Fibroblast of the aortic adventitia (primary cell): ENCODE data around the gene TRIM47. TPM values are rescaled to one million over a fixed set of nuclear protein-coding genes. Genes with fewer than 3 reads are reported as not detected.
A peak's percentile ranks its signal among the peaks of the same experiment; 100 is the strongest.

ENCODE experiments used
- DNase-seq: peaks from one replicate; pipeline ENCODE4 v3.0.0-alpha.2; 2010; ENCODE audit warnings: low read depth
- H3K4me3 ChIP-seq: 2 replicates; pipeline ENCODE4 v1.5.1; 2011; ENCODE audit warnings: low read depth, mild to moderate bottlenecking, control low read depth, low read length, moderate library complexity
- total RNA-seq: library from RNA; depleted of rRNA; stranded (reverse); fragments of >200 nt; gene quantifications from 2 replicates; pipeline ENCODE4 v1.2.3, GENCODE V29; 2012; ENCODE audit warnings: low replicate concordance
- TF ChIP-seq, protein P1 (sequence below): IDR thresholded peaks from 2 replicates; pipeline ENCODE4 v1.5.1; 2011; ENCODE audit warnings: mild to moderate bottlenecking, low read length, control low read depth, inconsistent platforms; ENCODE audit not compliant: insufficient read depth

Gene TRIM47
- total RNA-seq, 1 donor = 20.9 TPM

DNA sequence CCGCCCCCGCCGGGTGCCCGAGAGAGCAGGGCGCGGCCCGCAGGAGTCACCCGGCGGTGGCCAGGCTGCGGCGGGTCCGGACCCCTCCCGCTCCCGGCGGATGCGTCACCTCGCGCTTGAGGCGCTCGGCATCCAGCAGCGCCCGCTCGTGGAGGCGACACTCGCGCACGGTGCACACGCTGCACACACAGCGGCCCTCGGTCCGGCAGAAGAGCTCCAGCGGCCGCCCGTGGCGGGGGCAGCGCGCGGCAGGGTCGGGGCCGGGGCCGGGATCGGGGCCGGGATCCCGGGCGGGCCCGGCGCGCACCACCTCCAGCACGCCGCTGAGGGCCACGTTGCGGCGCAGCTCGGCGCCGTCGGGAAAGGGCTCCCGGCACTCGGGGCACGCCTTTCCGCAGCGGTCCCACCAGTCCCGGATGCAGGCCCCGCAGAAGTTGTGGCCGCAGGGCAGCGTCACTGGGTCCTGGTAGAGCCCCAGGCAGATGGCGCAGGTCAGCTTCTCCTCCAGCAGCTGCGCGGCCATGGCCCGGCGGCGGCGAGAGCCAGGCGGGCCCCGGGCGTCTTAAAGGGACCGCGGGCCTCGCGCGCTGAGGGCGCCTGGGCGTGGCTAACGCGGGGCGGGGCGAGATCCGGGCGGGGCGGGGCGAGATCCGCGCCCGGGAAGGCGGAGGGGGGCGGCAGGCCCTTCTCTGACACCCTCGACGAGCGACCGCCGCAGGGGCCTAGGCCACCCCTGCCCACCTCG, 18.2 kb upstream of the TRIM47 start, which contains the start of gene TRIM65:
Gene TRIM65 (minus strand): TSS at position 537 of the 745 bp plus-strand sequence. CDS start 14 bp downstream, at position 523.
- TF ChIP-seq, protein P1, sequence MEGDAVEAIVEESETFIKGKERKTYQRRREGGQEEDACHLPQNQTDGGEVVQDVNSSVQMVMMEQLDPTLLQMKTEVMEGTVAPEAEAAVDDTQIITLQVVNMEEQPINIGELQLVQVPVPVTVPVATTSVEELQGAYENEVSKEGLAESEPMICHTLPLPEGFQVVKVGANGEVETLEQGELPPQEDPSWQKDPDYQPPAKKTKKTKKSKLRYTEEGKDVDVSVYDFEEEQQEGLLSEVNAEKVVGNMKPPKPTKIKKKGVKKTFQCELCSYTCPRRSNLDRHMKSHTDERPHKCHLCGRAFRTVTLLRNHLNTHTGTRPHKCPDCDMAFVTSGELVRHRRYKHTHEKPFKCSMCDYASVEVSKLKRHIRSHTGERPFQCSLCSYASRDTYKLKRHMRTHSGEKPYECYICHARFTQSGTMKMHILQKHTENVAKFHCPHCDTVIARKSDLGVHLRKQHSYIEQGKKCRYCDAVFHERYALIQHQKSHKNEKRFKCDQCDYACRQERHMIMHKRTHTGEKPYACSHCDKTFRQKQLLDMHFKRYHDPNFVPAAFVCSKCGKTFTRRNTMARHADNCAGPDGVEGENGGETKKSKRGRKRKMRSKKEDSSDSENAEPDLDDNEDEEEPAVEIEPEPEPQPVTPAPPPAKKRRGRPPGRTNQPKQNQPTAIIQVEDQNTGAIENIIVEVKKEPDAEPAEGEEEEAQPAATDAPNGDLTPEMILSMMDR = peak; percentile 18
- DNase-seq = peak; percentile 66
- peak within 1 kb of the TSS; percentile 93 for H3K4me3 ChIP-seq

DNA sequence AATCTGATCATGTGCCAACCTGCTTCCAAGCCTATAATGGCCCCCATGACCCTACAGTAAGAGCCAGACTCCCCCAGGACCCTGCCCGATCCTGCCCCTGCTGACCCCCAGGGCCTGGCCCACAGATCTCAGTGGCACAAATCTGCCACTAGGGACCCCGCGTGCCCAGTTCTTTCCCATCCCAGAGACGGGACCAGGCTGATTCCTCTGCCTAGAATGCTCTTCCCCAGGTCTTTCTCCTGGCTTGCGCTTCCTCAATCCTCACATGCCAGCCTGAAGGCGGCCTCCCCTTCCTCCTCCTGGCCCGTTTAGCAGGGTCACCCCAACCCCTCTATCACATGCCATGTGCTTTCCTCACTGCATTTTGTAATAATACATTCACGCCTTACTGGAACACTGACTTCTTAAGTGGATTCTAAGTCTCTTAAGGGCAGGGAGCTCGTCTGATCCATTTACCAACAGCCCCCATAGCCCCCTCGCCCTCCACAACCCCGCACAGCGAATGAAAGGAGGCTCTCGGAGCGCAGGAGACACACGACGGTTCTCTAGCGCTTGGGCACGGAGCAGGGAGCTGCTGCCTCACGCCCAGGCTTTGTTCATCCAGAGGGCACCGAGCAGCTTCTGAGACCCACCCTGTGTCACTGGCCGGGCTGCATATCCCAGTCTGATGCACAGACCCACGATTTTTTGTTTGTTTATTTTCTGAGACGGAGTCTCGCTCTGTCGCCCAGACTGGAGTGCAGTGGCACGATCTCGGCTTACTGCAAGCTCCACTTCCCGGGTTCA, 17.2 kb upstream of the TRIM47 start:
- no peak for DNase-seq

DNA sequence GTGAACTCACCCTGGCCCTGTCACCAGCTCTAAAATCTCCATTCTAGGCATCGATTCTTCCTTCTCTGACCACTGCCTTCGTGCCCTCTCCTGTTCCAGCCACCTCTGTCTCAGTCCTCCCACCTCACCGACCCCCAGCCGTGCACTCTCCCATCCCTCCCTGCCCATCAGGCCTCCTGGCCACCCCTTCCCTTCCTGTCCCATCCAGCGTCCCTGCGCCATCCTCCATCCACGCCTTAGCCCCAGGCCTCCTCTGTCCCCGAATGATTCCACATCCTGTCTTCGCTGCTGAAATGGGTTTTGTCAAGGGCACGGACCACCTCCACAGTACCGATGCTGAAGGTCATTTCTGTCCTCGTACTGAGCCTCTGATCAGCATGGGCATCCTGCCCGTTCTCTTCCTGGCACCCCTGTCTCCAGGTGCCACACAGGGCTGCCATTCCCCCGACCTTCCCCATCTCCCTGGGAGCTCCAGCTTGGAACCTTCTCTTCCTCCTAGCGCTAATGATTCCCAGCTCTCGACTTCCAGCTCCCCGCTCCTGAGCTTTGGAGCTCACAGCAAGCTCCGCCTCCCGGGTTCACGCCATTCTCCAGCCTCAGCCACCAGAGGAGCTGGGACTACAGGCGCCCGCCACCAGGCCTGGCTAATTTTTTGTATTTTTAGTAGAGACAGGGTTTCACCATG, 15.8 kb upstream of the TRIM47 start:
- no peak overlapping the region for H3K4me3 ChIP-seq
- TF ChIP-seq, protein P1 = no peak
- DNase-seq = no peak

More for the DNA sequence above, 17.2 kb upstream of the TRIM47 start:
- H3K4me3 ChIP-seq = peak overlapping the region; percentile 93
- TF ChIP-seq, protein P1 = peak; percentile 51

DNA sequence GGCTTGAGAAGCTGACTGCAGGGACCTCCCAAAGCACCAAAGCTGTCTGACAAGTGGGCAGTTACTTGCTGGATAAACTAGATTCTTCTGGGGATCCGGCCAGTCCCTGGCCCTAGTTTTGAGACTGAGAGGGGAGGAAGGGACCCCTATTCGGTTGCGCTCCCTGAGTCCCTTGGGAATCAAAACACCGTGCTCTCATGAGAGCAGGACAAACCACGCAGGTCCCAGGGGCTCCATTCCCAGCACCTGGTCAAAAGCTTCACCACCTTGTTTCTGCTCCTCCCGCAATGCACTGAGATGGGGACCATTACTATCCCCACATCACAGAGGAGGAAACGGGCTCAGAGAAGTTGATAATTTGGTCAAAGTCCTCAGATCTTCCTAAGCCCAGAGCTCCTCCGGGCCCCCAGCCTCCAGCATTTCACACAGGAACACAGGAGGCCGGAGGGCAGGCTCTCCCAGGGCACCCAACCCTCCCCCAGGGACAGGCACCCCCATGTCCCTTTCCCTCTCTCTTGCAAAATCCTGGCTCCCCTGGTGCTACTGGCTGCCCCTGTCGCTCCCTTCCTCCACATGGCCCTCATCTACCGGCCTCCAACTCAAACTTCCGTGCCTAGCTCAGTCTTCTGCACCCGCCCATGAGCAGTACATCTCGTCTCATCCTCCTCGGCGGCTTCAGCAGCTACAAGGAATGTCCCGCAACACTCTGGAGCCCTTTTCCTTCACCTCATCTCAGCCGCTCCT, 15.1 kb upstream of the TRIM47 start:
- TF ChIP-seq, protein P1 = no peak
- no peak for DNase-seq
- no peak overlapping the region for H3K4me3 ChIP-seq

DNA sequence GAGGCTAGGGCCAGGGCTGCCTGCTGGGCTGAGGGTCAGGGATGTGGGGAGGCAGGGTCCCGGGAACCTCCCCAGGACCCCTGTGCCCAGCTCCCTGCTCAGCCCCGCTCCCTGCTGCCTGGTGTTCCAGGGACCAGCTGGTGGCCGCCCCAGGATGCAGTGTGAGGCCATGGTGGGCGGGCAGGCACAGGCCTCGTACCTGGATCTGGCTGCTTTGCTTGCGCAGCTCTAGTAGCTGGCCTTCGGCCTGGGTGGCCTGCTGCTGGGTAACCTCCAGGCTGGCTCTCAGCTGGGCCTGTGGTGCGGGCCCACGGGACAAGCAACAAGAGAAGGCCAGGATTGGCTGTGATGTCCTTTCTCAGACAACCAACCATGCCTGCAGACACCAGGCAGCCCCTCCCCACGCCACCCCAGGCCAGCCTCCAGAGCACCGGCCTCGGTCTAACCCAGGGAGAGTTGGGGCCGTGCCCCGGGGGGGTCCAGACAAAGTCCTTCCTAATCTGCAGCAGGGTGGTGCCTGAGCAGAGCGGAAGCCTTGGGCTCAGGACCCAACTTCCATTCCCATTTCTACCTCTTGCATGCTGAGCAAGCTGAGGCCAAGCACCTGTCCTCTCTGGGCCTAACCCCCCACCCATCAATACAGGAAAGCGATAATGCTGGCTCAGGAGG, 14.3 kb upstream of the TRIM47 start:
- TF ChIP-seq, protein P1 = no peak
- DNase-seq = no peak
- H3K4me3 ChIP-seq = no peak overlapping the region
